GM21737 (cell line): Measurements from ENCODE around the gene COQ2.

Experiments
- ATAC-seq: cut with Tn5 transposase; IDR thresholded peaks from one replicate; pipeline ENCODE4 v1.9.1; 2021; ENCODE audit warnings: mild to moderate bottlenecking, moderate library complexity; ENCODE audit not compliant: unreplicated experiment

Gene COQ2

GRCh38 chr4:83219344-83220331 is 65.0 kb downstream of the COQ2 start:
- ATAC-seq = peak; percentile 15

GRCh38 chr4:83217721-83218522 is 66.7 kb downstream of the COQ2 start:
- peak; percentile 63 for ATAC-seq

GRCh38 chr4:83216959-83217683 is 67.5 kb downstream of the COQ2 start:
- ATAC-seq = no peak

- ATAC-seq = no peak
These were observed 70.5 kb downstream of the COQ2 start for GRCh38 chr4:83214079-83214478.
